HCT116 (cell line): Measurements from ENCODE around the gene CDK2.

Experiments used
- CBX3 ChIP-seq: IDR thresholded peaks from 2 replicates; pipeline ENCODE4 v1.6.1; 2012; ENCODE audit warnings: low read depth
- JUND ChIP-seq: IDR thresholded peaks from 2 replicates; pipeline ENCODE4 v1.6.1; 2012
- POLR2A ChIP-seq: IDR thresholded peaks from 2 replicates; pipeline ENCODE4 v1.7.0; 2011; ENCODE audit warnings: borderline replicate concordance; ENCODE audit not compliant: insufficient read depth, insufficient read length; ENCODE audit errors: extremely low read depth
- POLR2AphosphoS5 ChIP-seq: IDR thresholded peaks from 2 replicates; pipeline ENCODE4 v1.6.1; 2011; ENCODE audit warnings: mild to moderate bottlenecking, low read depth, low read length, moderate library complexity
- ZNF274 ChIP-seq: fragments of 200-500 bp; sonication (Bioruptor generic); IDR thresholded peaks from 2 replicates; pipeline ENCODE4 v1.6.1; 2014; ENCODE audit warnings: mild to moderate bottlenecking, low read depth, low read length, inconsistent platforms
- TF ChIP-seq, protein P1 (sequence below), 3 experiments: fragments of 200-600 bp in 1 of 3; sonication (generic) in 1 of 3; IDR thresholded peaks in 2 of 3; conservative IDR thresholded peaks in 1 of 3; 2 replicates each; pipeline ENCODE4 v1.5.1; 2012 to 2017; ENCODE audit warnings: low read depth in 2 of 3, low read length in 2 of 3, antibody characterized with exemption in 1 of 3, borderline replicate concordance in 1 of 3, control low read depth in 1 of 3, mild to moderate bottlenecking in 1 of 3, mixed read lengths in 1 of 3, mixed run types in 1 of 3, moderate library complexity in 1 of 3; ENCODE audit not compliant: insufficient read depth in 1 of 3
- TF ChIP-seq, protein P2 (sequence below): IDR thresholded peaks from 2 replicates; pipeline ENCODE4 v1.6.1; 2012; ENCODE audit warnings: low read depth

DNA sequence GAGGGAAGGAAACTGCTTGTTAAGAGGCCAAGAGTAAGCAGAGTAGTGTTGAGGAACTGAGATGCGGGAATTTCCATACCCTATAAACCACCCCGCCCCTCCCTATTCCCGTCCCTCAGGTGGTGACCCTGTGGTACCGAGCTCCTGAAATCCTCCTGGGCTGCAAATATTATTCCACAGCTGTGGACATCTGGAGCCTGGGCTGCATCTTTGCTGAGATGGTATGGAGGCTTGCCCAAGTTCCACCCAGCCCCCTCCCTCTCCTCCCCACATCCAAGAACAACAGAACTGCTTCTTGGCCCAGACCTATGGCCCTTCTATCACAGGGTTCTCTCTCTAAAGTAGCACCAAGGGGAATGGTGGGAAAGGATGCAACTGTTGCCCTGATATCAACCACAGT lies 2.7 kb downstream of the CDK2 start:
- TF ChIP-seq, protein P1, sequence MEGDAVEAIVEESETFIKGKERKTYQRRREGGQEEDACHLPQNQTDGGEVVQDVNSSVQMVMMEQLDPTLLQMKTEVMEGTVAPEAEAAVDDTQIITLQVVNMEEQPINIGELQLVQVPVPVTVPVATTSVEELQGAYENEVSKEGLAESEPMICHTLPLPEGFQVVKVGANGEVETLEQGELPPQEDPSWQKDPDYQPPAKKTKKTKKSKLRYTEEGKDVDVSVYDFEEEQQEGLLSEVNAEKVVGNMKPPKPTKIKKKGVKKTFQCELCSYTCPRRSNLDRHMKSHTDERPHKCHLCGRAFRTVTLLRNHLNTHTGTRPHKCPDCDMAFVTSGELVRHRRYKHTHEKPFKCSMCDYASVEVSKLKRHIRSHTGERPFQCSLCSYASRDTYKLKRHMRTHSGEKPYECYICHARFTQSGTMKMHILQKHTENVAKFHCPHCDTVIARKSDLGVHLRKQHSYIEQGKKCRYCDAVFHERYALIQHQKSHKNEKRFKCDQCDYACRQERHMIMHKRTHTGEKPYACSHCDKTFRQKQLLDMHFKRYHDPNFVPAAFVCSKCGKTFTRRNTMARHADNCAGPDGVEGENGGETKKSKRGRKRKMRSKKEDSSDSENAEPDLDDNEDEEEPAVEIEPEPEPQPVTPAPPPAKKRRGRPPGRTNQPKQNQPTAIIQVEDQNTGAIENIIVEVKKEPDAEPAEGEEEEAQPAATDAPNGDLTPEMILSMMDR (IDR thresholded peaks at IDR 0.05 in 2 of 3, conservative IDR thresholded peaks at IDR 0.05 in 1 of 3; ENCODE audit: borderline replicate concordance in 1 of 3, insufficient read depth in 1 of 3, low read depth in 2 of 3, low read length in 2 of 3) = no peak
- no peak for TF ChIP-seq CBX3
- TF ChIP-seq ZNF274 = no peak
- TF ChIP-seq, protein P2, sequence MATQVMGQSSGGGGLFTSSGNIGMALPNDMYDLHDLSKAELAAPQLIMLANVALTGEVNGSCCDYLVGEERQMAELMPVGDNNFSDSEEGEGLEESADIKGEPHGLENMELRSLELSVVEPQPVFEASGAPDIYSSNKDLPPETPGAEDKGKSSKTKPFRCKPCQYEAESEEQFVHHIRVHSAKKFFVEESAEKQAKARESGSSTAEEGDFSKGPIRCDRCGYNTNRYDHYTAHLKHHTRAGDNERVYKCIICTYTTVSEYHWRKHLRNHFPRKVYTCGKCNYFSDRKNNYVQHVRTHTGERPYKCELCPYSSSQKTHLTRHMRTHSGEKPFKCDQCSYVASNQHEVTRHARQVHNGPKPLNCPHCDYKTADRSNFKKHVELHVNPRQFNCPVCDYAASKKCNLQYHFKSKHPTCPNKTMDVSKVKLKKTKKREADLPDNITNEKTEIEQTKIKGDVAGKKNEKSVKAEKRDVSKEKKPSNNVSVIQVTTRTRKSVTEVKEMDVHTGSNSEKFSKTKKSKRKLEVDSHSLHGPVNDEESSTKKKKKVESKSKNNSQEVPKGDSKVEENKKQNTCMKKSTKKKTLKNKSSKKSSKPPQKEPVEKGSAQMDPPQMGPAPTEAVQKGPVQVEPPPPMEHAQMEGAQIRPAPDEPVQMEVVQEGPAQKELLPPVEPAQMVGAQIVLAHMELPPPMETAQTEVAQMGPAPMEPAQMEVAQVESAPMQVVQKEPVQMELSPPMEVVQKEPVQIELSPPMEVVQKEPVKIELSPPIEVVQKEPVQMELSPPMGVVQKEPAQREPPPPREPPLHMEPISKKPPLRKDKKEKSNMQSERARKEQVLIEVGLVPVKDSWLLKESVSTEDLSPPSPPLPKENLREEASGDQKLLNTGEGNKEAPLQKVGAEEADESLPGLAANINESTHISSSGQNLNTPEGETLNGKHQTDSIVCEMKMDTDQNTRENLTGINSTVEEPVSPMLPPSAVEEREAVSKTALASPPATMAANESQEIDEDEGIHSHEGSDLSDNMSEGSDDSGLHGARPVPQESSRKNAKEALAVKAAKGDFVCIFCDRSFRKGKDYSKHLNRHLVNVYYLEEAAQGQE = no peak
- no peak for TF ChIP-seq POLR2A
- no peak for TF ChIP-seq POLR2AphosphoS5
- TF ChIP-seq JUND = no peak
